Caco-2 (cell line): ENCODE data around the gene RAPGEF2. TPM values are rescaled to one million over a fixed set of nuclear protein-coding genes. Genes with fewer than 3 reads are reported as not detected.
A peak's percentile ranks its signal among the peaks of the same experiment; 100 is the strongest.

ENCODE experiments used
- BruUV-seq: library from RNA; stranded (reverse); fragments of 400-500 nt; replicated peaks from 2 replicates; lab custom pipeline; 2021; lab: Mats Ljungman, UMichigan
- CTCF ChIA-PET: fragments of 300-600 bp; sonication (Branson Sonifier 250); formaldehyde crosslinking; loops from one replicate; lab custom pipeline; 2022; ENCODE audit warnings: antibody characterized with exemption; lab: Charles Lee
- POLR2A ChIA-PET: fragments of 300-600 bp; sonication (Branson Sonifier 250); formaldehyde crosslinking; loops from one replicate; lab custom pipeline; 2022; ENCODE audit warnings: antibody characterized with exemption; lab: Charles Lee
- DNase-seq, 2 experiments: peaks; one replicate each; pipeline versions ENCODE4 v3.0.0 to v3.0.0-alpha.2; 2020 to 2022
- H3K27me3 ChIP-seq: replicated peaks from 2 replicates; pipeline ENCODE4 v1.6.0; 2011; ENCODE audit warnings: low read length; ENCODE audit not compliant: control insufficient read depth, insufficient read depth
- H3K36me3 ChIP-seq: 2 replicates; pipeline ENCODE4 v1.5.1; 2011; ENCODE audit warnings: low read length; ENCODE audit not compliant: control insufficient read depth, insufficient read depth
- H3K4me1 ChIP-seq: fragments of 250-450 bp; sonication (Bioruptor Pico); 2 replicates; pipeline ENCODE4 v1.5.1; 2020; ENCODE audit warnings: mild to moderate bottlenecking
- H3K4me3 ChIP-seq: 2 replicates; pipeline ENCODE4 v1.5.1; 2011; ENCODE audit warnings: low read depth, mild to moderate bottlenecking, control low read depth, low read length
- H3K9me3 ChIP-seq: fragments of 250-450 bp; sonication (Bioruptor Pico); 2 replicates; pipeline ENCODE4 v1.5.1; 2020; ENCODE audit warnings: mild to moderate bottlenecking, moderate library complexity
- H3K27ac Mint-ChIP-seq: one replicate; pipeline ENCODE4 v1.8.0; 2022; ENCODE audit warnings: mixed read lengths; ENCODE audit not compliant: unreplicated experiment
- H3K27me3 Mint-ChIP-seq: one replicate; pipeline ENCODE4 v1.8.0; 2022; ENCODE audit warnings: mixed read lengths; ENCODE audit not compliant: insufficient read depth, unreplicated experiment
- H3K36me3 Mint-ChIP-seq: one replicate; pipeline ENCODE4 v1.8.0; 2022; ENCODE audit warnings: mild to moderate bottlenecking, mixed read lengths; ENCODE audit not compliant: insufficient read depth, unreplicated experiment
- H3K4me1 Mint-ChIP-seq: one replicate; pipeline ENCODE4 v1.8.0; 2022; ENCODE audit warnings: low read depth, mixed read lengths; ENCODE audit not compliant: unreplicated experiment
- H3K4me3 Mint-ChIP-seq: one replicate; pipeline ENCODE4 v1.8.0; 2022; ENCODE audit warnings: mild to moderate bottlenecking, moderate library complexity, mixed read lengths; ENCODE audit not compliant: unreplicated experiment
- H3K9me3 Mint-ChIP-seq: one replicate; pipeline ENCODE4 v1.8.0; 2022; ENCODE audit warnings: mixed read lengths; ENCODE audit not compliant: unreplicated experiment
- CTCF ChIP-seq, 2 experiments: fragments of 200-600 bp in 1 of 2; IDR thresholded peaks; 1 replicate in 1 of 2; 2 replicates in 1 of 2; pipeline versions ENCODE4 v1.5.1 to v1.8.0; 2011 to 2022; ENCODE audit warnings: antibody characterized with exemption in 1 of 2, control low read depth in 1 of 2, inconsistent platforms in 1 of 2, low read depth in 1 of 2, low read length in 1 of 2, mild to moderate bottlenecking in 1 of 2, moderate library complexity in 1 of 2; ENCODE audit not compliant: insufficient read depth in 1 of 2, severe bottlenecking in 1 of 2, unreplicated experiment in 1 of 2
- intact Hi-C: fragments of 100-400 bp; cut with micrococcal nuclease; formaldehyde crosslinking; loops from one replicate; pipeline ENCODE4 v1.10.0; 2022; ENCODE audit not compliant: unreplicated experiment
- total RNA-seq: library from RNA; stranded (reverse); gene quantifications from 2 replicates; pipeline ENCODE4 v1.2.3, GENCODE V29; 2022

The RAPGEF2 gene
- total RNA-seq, 1 experiment from 2014 or later, result 67.6 TPM

- Histone ChIP-seq H3K9me3 (no peaks in the 10 kb centered on the region), H3K27me3 (no peaks in the 10 kb centered on the region), H3K4me3 (no peak overlapping the region), H3K4me1 (no peaks in the 10 kb centered on the region), H3K36me3 (no peaks in the 10 kb centered on the region)
- intact Hi-C loops, result no loop called here
- Mint-ChIP-seq H3K9me3 (no peaks in the 10 kb centered on the region), H3K27me3 (no peaks in the 10 kb centered on the region), H3K4me1 (peaks cover 13% of the 10 kb centered on the region), H3K27ac (peak overlapping the region; percentile 34), H3K36me3 (peaks cover 29% of the 10 kb centered on the region), H3K4me3 (no peak overlapping the region)
- CTCF ChIA-PET, result no interaction called here
- no peak for TF ChIP-seq CTCF (IDR thresholded peaks at IDR 0.05; ENCODE audit: insufficient read depth in 1 of 2, low read depth in 1 of 2, low read length in 1 of 2, severe bottlenecking in 1 of 2, unreplicated experiment in 1 of 2)
- POLR2A ChIA-PET, result no interaction called here
- no peak for DNase-seq
- BruUV-seq, result no TSS peak
Measured at GRCh38 chr4:159197260-159197884, 94.5 kb downstream of the RAPGEF2 start.

- no peak overlapping the region for H3K4me3 ChIP-seq
- intact Hi-C loops, result no loop called here
- H3K27me3 ChIP-seq, result no peaks in the 10 kb centered on the region
- peak overlapping the region; percentile 34 for H3K27ac Mint-ChIP-seq
- BruUV-seq, result no TSS peak
- H3K36me3 Mint-ChIP-seq, result peaks cover 29% of the 10 kb centered on the region
- no peaks in the 10 kb centered on the region for H3K27me3 Mint-ChIP-seq
- no peaks in the 10 kb centered on the region; the same call in 1 of the 2 replicates for H3K4me1 ChIP-seq
- H3K4me3 Mint-ChIP-seq, result no peak overlapping the region
- H3K9me3 Mint-ChIP-seq, result no peaks in the 10 kb centered on the region
- ChIA-PET CTCF (no interaction called here), POLR2A (no interaction called here)
- H3K9me3 ChIP-seq, result no peaks in the 10 kb centered on the region
- no peak for DNase-seq
- H3K36me3 ChIP-seq, result no peaks in the 10 kb centered on the region
- peaks cover 18% of the 10 kb centered on the region for H3K4me1 Mint-ChIP-seq
- TF ChIP-seq CTCF (IDR thresholded peaks at IDR 0.05; ENCODE audit: insufficient read depth in 1 of 2, low read depth in 1 of 2, low read length in 1 of 2, severe bottlenecking in 1 of 2, unreplicated experiment in 1 of 2), result no peak
Measured at GRCh38 chr4:159197885-159198269, 95.0 kb downstream of the RAPGEF2 start.

GRCh38 chr4:159199826-159200225 is 96.9 kb downstream of the RAPGEF2 start:
- ChIA-PET CTCF (no interaction called here), POLR2A (no interaction called here)
- no peaks in the 10 kb centered on the region for H3K27me3 ChIP-seq
- no peaks in the 10 kb centered on the region for H3K36me3 ChIP-seq
- H3K9me3 ChIP-seq, result no peaks in the 10 kb centered on the region
- peaks cover 27% of the 10 kb centered on the region for H3K36me3 Mint-ChIP-seq
- no peaks in the 10 kb centered on the region; the same call in 1 of the 2 replicates for H3K4me1 ChIP-seq
- no peak overlapping the region for H3K27ac Mint-ChIP-seq
- intact Hi-C loops, result loop anchor here (5.0 kb wide), 1 partner anchor 247 kb away; no protein-coding TSS in a partner anchor
- no peak for TF ChIP-seq CTCF (IDR thresholded peaks at IDR 0.05; ENCODE audit: insufficient read depth in 1 of 2, low read depth in 1 of 2, low read length in 1 of 2, severe bottlenecking in 1 of 2, unreplicated experiment in 1 of 2)
- no peaks in the 10 kb centered on the region for H3K27me3 Mint-ChIP-seq
- H3K4me1 Mint-ChIP-seq, result peaks cover 24% of the 10 kb centered on the region
- no TSS peak for BruUV-seq
- no peaks in the 10 kb centered on the region for H3K9me3 Mint-ChIP-seq
- H3K4me3 ChIP-seq, result no peak overlapping the region
- H3K4me3 Mint-ChIP-seq, result no peak overlapping the region
- no peak for DNase-seq
